Activated CD4-positive, alpha-beta T cell treated with anti-CD3 and anti-CD28 coated beads, Interleukin-2, amount 50 U/mL, for 16 hours (primary cell): ENCODE data around the gene TCF4.

Experiments used
- DNase-seq: peaks from one replicate; pipeline ENCODE4 v3.0.0-alpha.2; 2020

The TCF4 gene

GRCh38 chr18:55338978-55339650, 248.9 kb downstream of the TCF4 start:
- no peak for DNase-seq

- no peak for DNase-seq
Observed at GRCh38 chr18:55337908-55338521, 250.0 kb downstream of the TCF4 start.

- no peak for DNase-seq
Observed at GRCh38 chr18:55337138-55337537, 250.9 kb downstream of the TCF4 start.

GRCh38 chr18:55336438-55337100, 251.4 kb downstream of the TCF4 start:
- no peak for DNase-seq

- DNase-seq, result no peak
Observed at GRCh38 chr18:55334875-55335274, 253.1 kb downstream of the TCF4 start.

DNA sequence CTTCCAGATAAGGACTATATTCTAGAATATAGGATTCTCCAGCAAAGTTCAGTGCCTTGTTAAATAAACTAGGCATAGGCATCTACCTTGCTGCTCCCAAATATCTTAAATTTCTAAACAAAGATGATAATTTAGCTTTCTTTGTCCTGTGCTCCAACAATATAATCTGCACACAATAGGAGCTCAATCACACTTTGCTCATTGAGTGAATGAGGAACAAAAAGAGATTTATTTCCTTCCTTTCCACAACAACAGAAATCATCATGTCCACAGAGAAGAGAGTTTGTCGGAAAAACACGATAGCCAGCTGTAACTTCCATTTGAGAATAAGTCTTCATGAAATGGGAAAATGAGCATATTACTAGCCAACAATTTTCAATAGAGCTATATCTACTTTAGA, 256.7 kb downstream of the TCF4 start:
- no peak for DNase-seq

DNA sequence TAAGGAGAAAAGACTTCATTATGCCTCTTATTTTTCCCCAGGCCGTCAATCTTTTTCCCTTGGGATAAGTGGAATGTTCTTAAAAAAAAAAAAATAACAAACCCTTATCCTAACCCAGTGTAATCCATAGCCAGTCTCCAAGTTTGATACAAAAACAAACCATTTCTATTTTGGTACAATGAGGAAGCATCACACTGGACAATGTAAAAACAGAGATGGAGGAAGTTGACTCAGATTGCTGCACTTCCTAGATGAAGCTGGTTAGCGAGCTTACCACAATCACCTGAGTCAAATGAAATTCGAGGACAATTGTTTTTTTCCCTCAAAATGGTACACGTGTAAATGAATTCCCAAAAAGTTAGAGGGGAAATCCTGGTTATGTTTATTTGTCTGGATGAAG, 259.7 kb downstream of the TCF4 start:
- no peak for DNase-seq

GRCh38 chr18:55327454-55327853, 260.5 kb downstream of the TCF4 start:
- DNase-seq, result no peak

GRCh38 chr18:55326134-55326533, 261.9 kb downstream of the TCF4 start:
- no peak for DNase-seq

GRCh38 chr18:55324166-55324565, 263.8 kb downstream of the TCF4 start:
- no peak for DNase-seq

- DNase-seq, result no peak
Observed at GRCh38 chr18:55323051-55323994, 264.7 kb downstream of the TCF4 start.

- peak; percentile 2 for DNase-seq
Observed at GRCh38 chr18:55322178-55322735, 265.7 kb downstream of the TCF4 start.

- peak; percentile 41 for DNase-seq
Observed at GRCh38 chr18:55321265-55322177, 266.5 kb downstream of the TCF4 start.

GRCh38 chr18:55320424-55321264, 267.3 kb downstream of the TCF4 start:
- no peak for DNase-seq

DNA sequence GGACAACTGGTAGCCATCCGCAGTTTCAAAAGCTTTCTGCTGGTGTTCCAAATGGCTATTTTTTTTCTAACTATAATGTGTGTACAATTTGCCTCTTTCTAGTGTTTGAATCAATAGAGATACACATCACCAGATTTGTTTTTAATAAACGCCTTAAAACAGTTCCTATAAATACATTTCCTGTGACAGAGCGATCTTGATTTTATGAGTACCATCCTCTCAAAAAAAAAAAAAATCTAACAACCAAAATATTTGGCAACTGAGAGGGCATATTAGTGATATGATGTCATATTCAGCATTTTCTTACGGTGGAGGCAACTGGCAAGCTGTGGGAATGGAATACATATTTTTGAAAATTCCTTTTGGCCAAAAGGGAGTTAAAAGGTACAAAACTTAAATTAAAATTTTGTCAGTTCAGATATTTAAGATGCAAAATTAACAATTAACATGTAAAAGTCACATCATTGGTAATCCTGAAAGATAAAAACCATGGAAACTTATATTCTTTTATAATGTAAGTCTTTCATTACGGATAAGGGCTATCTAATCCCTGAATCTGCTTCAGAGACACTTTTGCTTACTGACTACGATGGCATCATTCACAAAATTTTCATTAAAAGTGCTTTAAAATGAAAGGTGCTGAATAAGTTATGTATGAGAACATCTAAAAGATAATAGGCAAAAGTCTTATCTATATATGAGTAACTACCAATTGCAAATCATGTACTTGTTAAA, 268.4 kb downstream of the TCF4 start:
- no peak for DNase-seq

- DNase-seq, result no peak
Observed at GRCh38 chr18:55318951-55319441, 269.0 kb downstream of the TCF4 start.

DNA sequence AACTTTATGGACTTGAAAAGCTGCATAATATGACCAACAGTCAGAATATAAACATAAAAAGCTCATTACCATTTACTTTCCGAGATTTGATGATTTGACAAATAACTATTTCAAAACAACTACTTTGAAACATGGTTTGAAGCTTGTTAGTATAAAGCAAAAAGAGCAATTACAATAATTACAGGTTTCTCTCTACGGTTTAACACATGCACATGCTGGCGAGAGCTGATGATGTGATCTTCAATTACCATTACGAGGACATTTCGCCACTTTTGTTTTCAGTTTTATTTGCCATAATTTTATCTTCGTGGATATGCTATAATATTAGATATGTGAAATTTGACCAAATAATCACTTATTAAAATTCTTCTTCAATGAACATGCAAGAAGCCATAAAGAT, 270.1 kb downstream of the TCF4 start:
- no peak for DNase-seq

- DNase-seq, result no peak
Observed at GRCh38 chr18:55317324-55317723, 270.7 kb downstream of the TCF4 start.

DNA sequence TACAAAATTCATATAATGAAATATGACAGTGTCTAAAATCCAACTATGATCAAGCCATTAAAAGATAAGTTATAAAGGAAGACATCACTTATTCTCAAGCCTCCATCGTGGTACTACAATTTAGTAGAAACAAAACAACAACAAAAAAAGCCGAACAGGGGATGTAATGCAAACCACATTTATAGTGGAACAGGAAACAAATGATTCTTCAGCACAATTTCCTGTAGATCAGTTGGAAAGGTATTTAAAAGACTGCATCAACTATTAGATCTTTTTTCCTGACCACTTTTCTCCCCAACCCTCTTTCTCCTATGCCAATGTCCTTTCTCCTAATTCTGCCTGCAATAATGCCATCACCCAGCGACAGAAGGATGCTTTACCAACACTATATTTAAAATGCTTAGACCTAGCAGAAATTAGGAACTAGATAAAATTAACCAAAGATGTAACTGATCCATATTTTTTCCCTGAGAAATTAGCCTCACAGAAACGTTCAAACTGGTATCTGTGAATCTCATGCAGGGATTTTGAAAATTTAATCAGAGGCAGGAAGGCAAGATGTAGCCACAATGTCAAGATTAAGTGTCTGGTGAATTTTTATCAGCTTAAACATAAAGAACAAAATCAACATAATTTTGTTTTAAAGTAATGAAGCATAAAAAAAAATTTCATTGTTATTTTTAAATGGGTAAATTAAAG, 271.4 kb downstream of the TCF4 start:
- DNase-seq, result no peak
